Measurements from ENCODE around the gene TSPYL6. TPM values are rescaled to one million over a fixed set of nuclear protein-coding genes. Genes with fewer than 3 reads are reported as not detected.

The TSPYL6 gene
- total and polyA plus RNA-seq, 9 donors: 0.04 to 0.12 (median 0.08) TPM; not detected in 6

DNA sequence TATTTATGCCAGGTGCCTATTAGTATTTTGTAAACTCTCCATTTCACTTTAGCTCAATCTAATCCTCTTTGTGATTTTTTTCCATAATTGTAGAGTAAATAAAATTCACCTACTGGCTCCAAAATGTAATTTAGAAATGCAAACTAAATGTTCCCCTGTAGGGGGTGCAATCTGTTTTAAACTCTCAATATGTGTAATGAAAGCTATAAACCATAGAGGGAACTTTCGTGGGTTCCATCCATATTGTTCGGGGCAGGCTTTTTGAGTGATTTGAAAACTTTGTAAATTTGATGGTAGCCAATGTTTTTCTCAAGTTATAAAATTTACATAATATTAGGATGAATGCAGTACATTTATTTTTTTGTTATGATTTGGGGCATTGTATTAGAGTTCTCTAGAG is 49.4 kb downstream of the TSPYL6 start:
- no CpG with 5 or more reads among the region's 2 CpGs for WGBS (ENCODE audit: insufficient coverage)
- no peaks in the 10 kb centered on the region for H3K36me3 ChIP-seq (ENCODE audit: control insufficient read depth, insufficient read depth, low read length)
- no peaks in the 10 kb centered on the region for H3K9me3 ChIP-seq (replicated peaks; ENCODE audit: control insufficient read depth, low read depth, low read length)
- no peak overlapping the region for H3K27ac ChIP-seq (ENCODE audit: low read length)
- H3K4me1 ChIP-seq (ENCODE audit: control insufficient read depth, insufficient read depth, low read length): peaks cover 2% of the 10 kb centered on the region
- no peaks in the 10 kb centered on the region for H3K27me3 ChIP-seq (ENCODE audit: control insufficient read depth, insufficient read depth, low read length)
- DNase-seq: peak; percentile 61
- H3K4me3 ChIP-seq (ENCODE audit: low read length): no peak overlapping the region

DNA sequence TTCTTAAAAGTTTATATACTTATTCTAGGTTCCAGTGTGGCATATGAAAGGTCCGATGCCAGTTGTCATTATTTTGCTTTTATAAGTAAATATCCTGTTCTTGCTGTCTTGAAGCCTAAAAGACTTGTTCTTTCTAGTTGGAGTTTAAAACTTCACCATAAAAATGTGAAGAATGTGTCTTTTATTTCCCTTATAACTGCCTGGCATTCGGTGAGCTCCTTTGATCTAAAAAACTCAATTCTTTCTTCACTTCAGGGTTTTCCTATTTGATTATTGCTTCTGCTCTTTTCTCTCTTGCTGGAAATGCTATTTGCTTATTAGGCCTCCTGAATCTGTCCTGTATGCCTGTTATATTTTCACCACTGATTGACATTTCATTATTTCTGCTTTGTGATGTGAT is 51.6 kb downstream of the TSPYL6 start:
- peak; percentile 15 for DNase-seq
- H3K36me3 ChIP-seq (ENCODE audit: control insufficient read depth, insufficient read depth, low read length): no peaks in the 10 kb centered on the region
- H3K4me3 ChIP-seq (ENCODE audit: low read length): no peak overlapping the region
- WGBS (ENCODE audit: insufficient coverage): no CpG with 5 or more reads among the region's 2 CpGs
- H3K9me3 ChIP-seq (replicated peaks; ENCODE audit: control insufficient read depth, low read depth, low read length): no peaks in the 10 kb centered on the region
- H3K4me1 ChIP-seq (ENCODE audit: control insufficient read depth, insufficient read depth, low read length): peaks cover under 1% of the 10 kb centered on the region
- H3K27ac ChIP-seq (ENCODE audit: low read length): no peak overlapping the region
- no peaks in the 10 kb centered on the region for H3K27me3 ChIP-seq (ENCODE audit: control insufficient read depth, insufficient read depth, low read length)

Other genes starting within 250 kb of the TSPYL6 start
- gene ACYP2, start 140.6 kb downstream of the TSPYL6 start, total RNA-seq: 16.7 TPM
- gene ACYP2, start 140.6 kb downstream of the TSPYL6 start, polyA plus RNA-seq (ENCODE audit: insufficient read depth in 1 of 8, insufficient read length in 8 of 8, low replicate concordance in 1 of 8): 10 to 100 TPM; 19.8 to 27.1 (median 23.7) TPM
- gene SPTBN1, start 200.1 kb upstream of the TSPYL6 start, total RNA-seq: 275 TPM
- gene SPTBN1, start 200.1 kb upstream of the TSPYL6 start, polyA plus RNA-seq (ENCODE audit: insufficient read depth in 1 of 8, insufficient read length in 8 of 8, low replicate concordance in 1 of 8): 100 to 1,000 TPM; 228 to 333 (median 266) TPM

Data from muscle of leg (tissue), 11 donors.